ENCODE results near the gene CASQ2. TPM values are rescaled to one million over a fixed set of nuclear protein-coding genes. Genes with fewer than 3 reads are reported as not detected.

Gene CASQ2
- total and polyA plus RNA-seq, 2 of the 13 experiments (the other 11 are each of a cell fraction or from before 2014, with no cell fraction given), result not detected

DNA sequence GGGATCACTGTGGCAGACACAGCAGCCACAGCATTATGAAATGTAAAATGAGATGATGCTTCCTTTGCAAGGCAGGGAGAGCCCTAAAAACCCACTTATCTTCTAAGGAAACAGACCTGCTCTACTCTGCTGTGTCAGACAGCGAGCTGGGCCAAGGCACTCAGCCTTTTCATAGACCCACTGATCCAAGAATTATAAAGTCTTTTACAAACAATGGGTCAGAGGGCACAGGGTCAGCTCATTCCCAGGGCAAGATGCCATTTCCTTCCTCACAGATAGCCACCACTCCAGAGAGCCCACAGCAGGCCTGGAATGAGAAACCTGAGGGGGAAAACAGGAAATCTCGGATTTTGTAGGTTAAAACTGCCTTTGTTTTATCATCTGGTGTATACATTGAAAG lies 42.9 kb downstream of the CASQ2 start (continued):
- TF ChIP-seq, protein P1, sequence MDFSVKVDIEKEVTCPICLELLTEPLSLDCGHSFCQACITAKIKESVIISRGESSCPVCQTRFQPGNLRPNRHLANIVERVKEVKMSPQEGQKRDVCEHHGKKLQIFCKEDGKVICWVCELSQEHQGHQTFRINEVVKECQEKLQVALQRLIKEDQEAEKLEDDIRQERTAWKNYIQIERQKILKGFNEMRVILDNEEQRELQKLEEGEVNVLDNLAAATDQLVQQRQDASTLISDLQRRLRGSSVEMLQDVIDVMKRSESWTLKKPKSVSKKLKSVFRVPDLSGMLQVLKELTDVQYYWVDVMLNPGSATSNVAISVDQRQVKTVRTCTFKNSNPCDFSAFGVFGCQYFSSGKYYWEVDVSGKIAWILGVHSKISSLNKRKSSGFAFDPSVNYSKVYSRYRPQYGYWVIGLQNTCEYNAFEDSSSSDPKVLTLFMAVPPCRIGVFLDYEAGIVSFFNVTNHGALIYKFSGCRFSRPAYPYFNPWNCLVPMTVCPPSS (IDR thresholded peaks at IDR 0.05), result no peak
- TF ChIP-seq, protein P2, sequence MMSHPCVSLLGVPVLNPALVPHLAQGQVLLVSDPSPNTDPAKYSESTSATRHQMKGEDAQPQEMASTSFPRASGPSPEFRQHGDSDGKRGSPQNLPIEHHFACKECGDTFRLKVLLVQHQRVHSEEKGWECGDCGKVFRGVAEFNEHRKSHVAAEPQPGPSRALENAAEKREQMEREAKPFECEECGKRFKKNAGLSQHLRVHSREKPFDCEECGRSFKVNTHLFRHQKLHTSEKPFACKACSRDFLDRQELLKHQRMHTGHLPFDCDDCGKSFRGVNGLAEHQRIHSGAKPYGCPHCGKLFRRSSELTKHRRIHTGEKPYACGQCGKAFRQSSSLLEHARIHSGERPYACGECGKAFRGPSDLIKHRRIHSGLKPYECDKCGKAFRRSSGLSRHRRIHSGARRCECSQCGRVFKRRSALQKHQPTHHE (CRISPR knock-in tag; IDR thresholded peaks at IDR 0.05; ENCODE audit: borderline replicate concordance), result no peak
- no peak for TF ChIP-seq PPARG (CRISPR knock-in tag; conservative IDR thresholded peaks at IDR 0.05)
- TF ChIP-seq, protein P3, sequence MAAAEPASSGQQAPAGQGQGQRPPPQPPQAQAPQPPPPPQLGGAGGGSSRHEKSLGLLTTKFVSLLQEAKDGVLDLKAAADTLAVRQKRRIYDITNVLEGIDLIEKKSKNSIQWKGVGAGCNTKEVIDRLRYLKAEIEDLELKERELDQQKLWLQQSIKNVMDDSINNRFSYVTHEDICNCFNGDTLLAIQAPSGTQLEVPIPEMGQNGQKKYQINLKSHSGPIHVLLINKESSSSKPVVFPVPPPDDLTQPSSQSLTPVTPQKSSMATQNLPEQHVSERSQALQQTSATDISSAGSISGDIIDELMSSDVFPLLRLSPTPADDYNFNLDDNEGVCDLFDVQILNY (CRISPR knock-in tag; conservative IDR thresholded peaks at IDR 0.05), result no peak
- no peak for TF ChIP-seq DMAP1 (CRISPR knock-in tag; IDR thresholded peaks at IDR 0.05)
- TF ChIP-seq, protein P4, sequence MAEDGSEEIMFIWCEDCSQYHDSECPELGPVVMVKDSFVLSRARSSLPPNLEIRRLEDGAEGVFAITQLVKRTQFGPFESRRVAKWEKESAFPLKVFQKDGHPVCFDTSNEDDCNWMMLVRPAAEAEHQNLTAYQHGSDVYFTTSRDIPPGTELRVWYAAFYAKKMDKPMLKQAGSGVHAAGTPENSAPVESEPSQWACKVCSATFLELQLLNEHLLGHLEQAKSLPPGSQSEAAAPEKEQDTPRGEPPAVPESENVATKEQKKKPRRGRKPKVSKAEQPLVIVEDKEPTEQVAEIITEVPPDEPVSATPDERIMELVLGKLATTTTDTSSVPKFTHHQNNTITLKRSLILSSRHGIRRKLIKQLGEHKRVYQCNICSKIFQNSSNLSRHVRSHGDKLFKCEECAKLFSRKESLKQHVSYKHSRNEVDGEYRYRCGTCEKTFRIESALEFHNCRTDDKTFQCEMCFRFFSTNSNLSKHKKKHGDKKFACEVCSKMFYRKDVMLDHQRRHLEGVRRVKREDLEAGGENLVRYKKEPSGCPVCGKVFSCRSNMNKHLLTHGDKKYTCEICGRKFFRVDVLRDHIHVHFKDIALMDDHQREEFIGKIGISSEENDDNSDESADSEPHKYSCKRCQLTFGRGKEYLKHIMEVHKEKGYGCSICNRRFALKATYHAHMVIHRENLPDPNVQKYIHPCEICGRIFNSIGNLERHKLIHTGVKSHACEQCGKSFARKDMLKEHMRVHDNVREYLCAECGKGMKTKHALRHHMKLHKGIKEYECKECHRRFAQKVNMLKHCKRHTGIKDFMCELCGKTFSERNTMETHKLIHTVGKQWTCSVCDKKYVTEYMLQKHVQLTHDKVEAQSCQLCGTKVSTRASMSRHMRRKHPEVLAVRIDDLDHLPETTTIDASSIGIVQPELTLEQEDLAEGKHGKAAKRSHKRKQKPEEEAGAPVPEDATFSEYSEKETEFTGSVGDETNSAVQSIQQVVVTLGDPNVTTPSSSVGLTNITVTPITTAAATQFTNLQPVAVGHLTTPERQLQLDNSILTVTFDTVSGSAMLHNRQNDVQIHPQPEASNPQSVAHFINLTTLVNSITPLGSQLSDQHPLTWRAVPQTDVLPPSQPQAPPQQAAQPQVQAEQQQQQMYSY (CRISPR knock-in tag; IDR thresholded peaks at IDR 0.05), result no peak
- no peak for TF ChIP-seq ZNF850 (CRISPR knock-in tag; conservative IDR thresholded peaks at IDR 0.05)
